SK-N-MC (cell line): ENCODE measurements around the gene ECE1.

Source experiments
- EZH2 ChIP-seq: fragments of 200-600 bp; sonication (generic); IDR thresholded peaks from one replicate; pipeline ENCODE4 v1.6.1; 2017; ENCODE audit warnings: antibody characterized with exemption
- POLR2AphosphoS5 ChIP-seq: IDR thresholded peaks from 2 replicates; pipeline ENCODE4 v1.6.1; 2012; ENCODE audit warnings: mild to moderate bottlenecking, low read depth, low read length, borderline replicate concordance

- TF ChIP-seq POLR2AphosphoS5 (no peak), EZH2 (no peak)
Observed at GRCh38 chr1:21255284-21255942, 34.9 kb downstream of the ECE1 start.
